ENCODE measurements around the gene PCID2. TPM values are rescaled to one million over a fixed set of nuclear protein-coding genes. Genes with fewer than 3 reads are reported as not detected.
A peak's percentile ranks its signal among the peaks of the same experiment; 100 is the strongest.
"Not testable (repeated sequence)": the region's sequence is repeated elsewhere in the genome, so short reads cannot be mapped to it uniquely, and the experiment has no call there.

Gene PCID2
- total RNA-seq, 6 donors from 2014 or later, result 30.7 to 62.5 (median 37.1) TPM

DNA sequence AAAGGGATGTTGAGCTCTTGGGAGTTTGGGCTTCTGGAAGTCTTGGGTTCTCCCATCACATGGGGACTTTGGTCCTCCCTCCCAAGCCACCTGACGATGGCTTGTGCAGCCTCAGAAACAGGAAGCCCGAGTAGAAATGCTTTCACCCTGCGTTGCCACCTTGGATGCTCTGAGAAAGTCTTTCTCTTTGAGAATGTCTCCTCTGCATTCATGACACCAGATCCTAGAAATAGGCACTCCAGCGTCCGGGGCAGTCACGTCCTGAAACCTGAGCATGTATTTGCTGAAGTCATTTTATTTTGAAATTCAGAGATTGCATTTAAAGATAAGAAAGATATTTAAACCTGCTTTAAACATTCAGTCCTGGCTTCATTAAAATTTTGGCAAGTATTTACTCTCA is 35.4 kb upstream of the PCID2 start:
- no peak for TF ChIP-seq EP300 (IDR thresholded peaks at IDR 0.05)
- no peak for TF ChIP-seq POLR2AphosphoS5 (IDR thresholded peaks at IDR 0.05)
- TF ChIP-seq POLR2A (IDR thresholded peaks at IDR 0.05), result no peak
- TF ChIP-seq, protein P1, sequence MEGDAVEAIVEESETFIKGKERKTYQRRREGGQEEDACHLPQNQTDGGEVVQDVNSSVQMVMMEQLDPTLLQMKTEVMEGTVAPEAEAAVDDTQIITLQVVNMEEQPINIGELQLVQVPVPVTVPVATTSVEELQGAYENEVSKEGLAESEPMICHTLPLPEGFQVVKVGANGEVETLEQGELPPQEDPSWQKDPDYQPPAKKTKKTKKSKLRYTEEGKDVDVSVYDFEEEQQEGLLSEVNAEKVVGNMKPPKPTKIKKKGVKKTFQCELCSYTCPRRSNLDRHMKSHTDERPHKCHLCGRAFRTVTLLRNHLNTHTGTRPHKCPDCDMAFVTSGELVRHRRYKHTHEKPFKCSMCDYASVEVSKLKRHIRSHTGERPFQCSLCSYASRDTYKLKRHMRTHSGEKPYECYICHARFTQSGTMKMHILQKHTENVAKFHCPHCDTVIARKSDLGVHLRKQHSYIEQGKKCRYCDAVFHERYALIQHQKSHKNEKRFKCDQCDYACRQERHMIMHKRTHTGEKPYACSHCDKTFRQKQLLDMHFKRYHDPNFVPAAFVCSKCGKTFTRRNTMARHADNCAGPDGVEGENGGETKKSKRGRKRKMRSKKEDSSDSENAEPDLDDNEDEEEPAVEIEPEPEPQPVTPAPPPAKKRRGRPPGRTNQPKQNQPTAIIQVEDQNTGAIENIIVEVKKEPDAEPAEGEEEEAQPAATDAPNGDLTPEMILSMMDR (IDR thresholded peaks at IDR 0.05), result no peak
- WGBS, 2 donors, result 71 to 79% methylated on average over 5 to 6 of the region's 6 CpGs
- Histone ChIP-seq H3K36me3 (peaks cover 19 to 98% (median 70%) of the 10 kb centered on the region in 4 donors), H3K27me3 (no peaks in the 10 kb centered on the region), H3K4me3 (no peak overlapping the region), H3K9me3 (no peaks in the 10 kb centered on the region), H3K27ac (no peak overlapping the region), H3K4me1 (no peaks in the 10 kb centered on the region)
- ATAC-seq (ENCODE audit: low FRiP score in 2 of 2), result no peak
- no peak for DNase-seq

DNA sequence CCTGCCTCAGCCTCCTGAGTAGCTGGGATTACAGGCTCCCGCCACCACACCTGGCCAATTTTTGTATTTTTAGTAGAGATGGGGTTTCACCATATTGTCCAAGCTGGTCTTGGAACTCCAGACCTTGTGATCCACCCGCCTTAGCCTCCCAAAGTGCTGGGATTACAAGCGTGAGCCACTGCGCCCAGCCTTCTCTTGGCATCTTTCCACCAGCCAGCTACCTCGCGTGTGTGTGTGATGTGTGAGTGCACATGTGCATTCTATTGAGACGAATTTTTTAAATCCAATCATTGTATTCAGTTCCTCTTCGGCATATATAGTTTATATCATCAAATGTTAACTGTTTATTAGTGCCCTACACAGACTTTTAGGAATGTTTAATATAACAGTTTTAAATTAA is 33.2 kb upstream of the PCID2 start:
- H3K4me1 ChIP-seq; H3K27ac ChIP-seq; DNase-seq; H3K9me3 ChIP-seq; H3K27me3 ChIP-seq; H3K4me3 ChIP-seq; ATAC-seq (ENCODE audit: low FRiP score in 2 of 2): not testable (repeated sequence)
- H3K36me3 ChIP-seq, result peaks cover 14 to 92% (median 64%) of the 10 kb centered on the region in 4 donors
- 94% methylated on average over 8 of the region's 8 CpGs for WGBS, 2 donors

DNA sequence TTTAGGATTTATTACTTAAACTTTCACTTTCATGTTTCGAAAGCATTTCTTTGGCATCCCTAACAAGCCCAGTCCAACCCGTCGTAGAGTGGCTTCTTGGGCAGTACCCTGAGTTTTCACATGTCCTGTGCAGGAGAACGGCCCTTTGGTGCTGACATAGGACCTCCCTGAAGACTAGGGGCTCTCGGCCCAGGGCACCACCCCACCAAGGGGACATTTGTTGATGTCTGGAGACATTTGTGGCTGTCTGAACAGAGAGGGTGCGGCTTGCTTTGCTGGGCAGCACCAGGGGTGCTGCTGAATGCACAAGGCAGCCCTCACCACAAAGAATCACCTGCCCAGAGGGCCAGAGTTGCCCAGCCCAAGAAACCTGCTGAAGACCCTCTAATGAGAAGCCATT is 31.5 kb upstream of the PCID2 start:
- ATAC-seq (ENCODE audit: low FRiP score in 2 of 2) (no peak), DNase-seq (no peak)
- Histone ChIP-seq H3K4me1 (no peaks in the 10 kb centered on the region), H3K27ac (no peak overlapping the region), H3K9me3 (no peaks in the 10 kb centered on the region), H3K4me3 (no peak overlapping the region), H3K27me3 (no peaks in the 10 kb centered on the region), H3K36me3 (peaks cover 12 to 87% (median 56%) of the 10 kb centered on the region in 4 donors)
- TF ChIP-seq, protein P1 (IDR thresholded peaks at IDR 0.05), result no peak
- TF ChIP-seq POLR2AphosphoS5 (IDR thresholded peaks at IDR 0.05) (no peak), EP300 (IDR thresholded peaks at IDR 0.05) (no peak), POLR2A (IDR thresholded peaks at IDR 0.05) (no peak)
- 96 to 97% methylated on average over 6 of the region's 6 CpGs for WGBS, 2 donors

DNA sequence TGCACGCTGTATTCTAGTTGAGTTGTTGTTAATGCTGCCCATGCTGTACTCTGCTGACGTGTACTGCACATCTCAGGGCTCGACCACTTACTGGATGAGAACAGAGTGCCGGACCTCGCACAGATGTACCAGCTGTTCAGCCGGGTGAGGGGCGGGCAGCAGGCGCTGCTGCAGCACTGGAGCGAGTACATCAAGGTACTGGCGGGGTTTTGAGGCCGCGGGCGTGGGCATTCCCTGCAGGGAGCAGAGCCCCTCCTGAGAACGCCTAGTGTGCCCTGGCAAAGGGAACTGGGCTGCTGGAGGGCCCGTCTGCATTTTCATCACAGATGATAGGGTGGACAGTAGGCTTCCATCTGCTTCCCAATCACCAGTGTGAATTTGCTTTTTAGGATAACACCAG is 30.9 kb upstream of the PCID2 start:
- ATAC-seq (ENCODE audit: low FRiP score in 2 of 2) (peak in 1 of 2 donors; percentile 49), DNase-seq (no peak)
- 93 to 95% methylated on average over 11 to 15 of the region's 15 CpGs for WGBS, 2 donors
- no peak overlapping the region for H3K27ac ChIP-seq
- no peaks in the 10 kb centered on the region for H3K4me1 ChIP-seq
- H3K4me3 ChIP-seq, result no peak overlapping the region
- no peaks in the 10 kb centered on the region for H3K9me3 ChIP-seq
- peaks cover 5 to 85% (median 52%) of the 10 kb centered on the region in 4 donors for H3K36me3 ChIP-seq
- TF ChIP-seq, protein P1 (IDR thresholded peaks at IDR 0.05), result no peak
- TF ChIP-seq POLR2A (IDR thresholded peaks at IDR 0.05) (no peak), EP300 (IDR thresholded peaks at IDR 0.05) (no peak)
- H3K27me3 ChIP-seq, result no peaks in the 10 kb centered on the region

DNA sequence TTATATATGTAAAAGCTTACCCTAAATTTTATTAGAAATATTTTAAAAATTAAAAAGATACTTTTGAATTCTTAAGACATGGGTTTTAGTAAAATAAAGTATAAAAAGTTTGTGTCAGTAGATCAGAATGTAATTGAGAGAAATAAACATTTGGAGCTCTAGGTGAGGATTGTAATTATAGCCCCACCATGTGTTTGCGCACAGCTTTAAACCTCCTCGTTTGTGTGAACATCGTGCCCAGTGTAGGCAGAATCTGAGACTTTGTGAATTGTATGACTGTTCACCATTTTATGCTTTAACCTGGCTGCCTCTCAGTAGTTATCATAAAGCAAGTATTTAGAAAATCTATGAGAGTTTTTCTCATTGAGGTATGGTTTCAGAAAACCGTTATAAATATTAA is 30.1 kb upstream of the PCID2 start:
- Histone ChIP-seq H3K4me1 (no peaks in the 10 kb centered on the region), H3K27me3 (no peaks in the 10 kb centered on the region), H3K27ac (no peak overlapping the region), H3K36me3 (peaks cover 2 to 84% (median 47%) of the 10 kb centered on the region in 4 donors), H3K4me3 (no peak overlapping the region), H3K9me3 (no peaks in the 10 kb centered on the region)
- TF ChIP-seq POLR2AphosphoS5 (IDR thresholded peaks at IDR 0.05) (no peak), EP300 (IDR thresholded peaks at IDR 0.05) (no peak), POLR2A (IDR thresholded peaks at IDR 0.05) (no peak)
- TF ChIP-seq, protein P1 (IDR thresholded peaks at IDR 0.05), result no peak
- ATAC-seq (ENCODE audit: low FRiP score in 2 of 2), result no peak
- DNase-seq, result no peak
- WGBS, 2 donors, result 87 to 92% methylated on average over 4 of the region's 4 CpGs
